ENCODE measurements around the gene CNOT2.

DNA sequence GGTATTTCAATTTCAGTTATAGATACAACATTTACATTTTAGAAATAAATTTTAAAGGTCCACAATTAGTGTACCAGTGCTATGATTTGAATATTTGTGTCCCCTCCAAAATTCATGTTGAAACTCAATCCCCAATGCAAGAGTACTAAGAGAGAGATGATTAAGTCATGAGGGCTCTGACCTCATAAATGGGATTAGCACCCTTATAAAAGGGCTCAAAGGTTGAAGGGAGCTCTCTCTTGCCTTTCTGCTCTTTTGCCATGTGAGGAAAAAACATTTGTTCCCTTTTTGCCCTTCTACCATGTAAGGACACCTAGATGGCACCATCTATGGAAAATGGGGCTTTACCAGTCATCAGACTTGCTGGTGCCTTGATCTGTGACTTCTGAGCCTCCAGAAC is 25.8 kb upstream of the CNOT2 start:
- TF ChIP-seq, protein P1, sequence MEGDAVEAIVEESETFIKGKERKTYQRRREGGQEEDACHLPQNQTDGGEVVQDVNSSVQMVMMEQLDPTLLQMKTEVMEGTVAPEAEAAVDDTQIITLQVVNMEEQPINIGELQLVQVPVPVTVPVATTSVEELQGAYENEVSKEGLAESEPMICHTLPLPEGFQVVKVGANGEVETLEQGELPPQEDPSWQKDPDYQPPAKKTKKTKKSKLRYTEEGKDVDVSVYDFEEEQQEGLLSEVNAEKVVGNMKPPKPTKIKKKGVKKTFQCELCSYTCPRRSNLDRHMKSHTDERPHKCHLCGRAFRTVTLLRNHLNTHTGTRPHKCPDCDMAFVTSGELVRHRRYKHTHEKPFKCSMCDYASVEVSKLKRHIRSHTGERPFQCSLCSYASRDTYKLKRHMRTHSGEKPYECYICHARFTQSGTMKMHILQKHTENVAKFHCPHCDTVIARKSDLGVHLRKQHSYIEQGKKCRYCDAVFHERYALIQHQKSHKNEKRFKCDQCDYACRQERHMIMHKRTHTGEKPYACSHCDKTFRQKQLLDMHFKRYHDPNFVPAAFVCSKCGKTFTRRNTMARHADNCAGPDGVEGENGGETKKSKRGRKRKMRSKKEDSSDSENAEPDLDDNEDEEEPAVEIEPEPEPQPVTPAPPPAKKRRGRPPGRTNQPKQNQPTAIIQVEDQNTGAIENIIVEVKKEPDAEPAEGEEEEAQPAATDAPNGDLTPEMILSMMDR (IDR thresholded peaks at IDR 0.05 in 4 of 5, conservative IDR thresholded peaks at IDR 0.05 in 1 of 5): no peak
- no peak for TF ChIP-seq POLR2A (IDR thresholded peaks at IDR 0.05)

All from gastrocnemius medialis (tissue), 4 donors.